Stimulated activated CD8-positive, alpha-beta memory T cell treated with anti-CD3 and anti-CD28 coated beads, Interleukin-12 subunit alpha, Interleukin-12 subunit beta, amount 100 ng/mL, for 24 hours (primary cell): ENCODE data around the gene SEC31A.
"Not testable (repeated sequence)": the region's sequence is repeated elsewhere in the genome, so short reads cannot be mapped to it uniquely, and the experiment has no call there.

Experiments
- DNase-seq: peaks from one replicate; pipeline ENCODE4 v3.0.0-alpha.2; 2020; ENCODE audit errors: extremely low read depth

The SEC31A gene, protein sequence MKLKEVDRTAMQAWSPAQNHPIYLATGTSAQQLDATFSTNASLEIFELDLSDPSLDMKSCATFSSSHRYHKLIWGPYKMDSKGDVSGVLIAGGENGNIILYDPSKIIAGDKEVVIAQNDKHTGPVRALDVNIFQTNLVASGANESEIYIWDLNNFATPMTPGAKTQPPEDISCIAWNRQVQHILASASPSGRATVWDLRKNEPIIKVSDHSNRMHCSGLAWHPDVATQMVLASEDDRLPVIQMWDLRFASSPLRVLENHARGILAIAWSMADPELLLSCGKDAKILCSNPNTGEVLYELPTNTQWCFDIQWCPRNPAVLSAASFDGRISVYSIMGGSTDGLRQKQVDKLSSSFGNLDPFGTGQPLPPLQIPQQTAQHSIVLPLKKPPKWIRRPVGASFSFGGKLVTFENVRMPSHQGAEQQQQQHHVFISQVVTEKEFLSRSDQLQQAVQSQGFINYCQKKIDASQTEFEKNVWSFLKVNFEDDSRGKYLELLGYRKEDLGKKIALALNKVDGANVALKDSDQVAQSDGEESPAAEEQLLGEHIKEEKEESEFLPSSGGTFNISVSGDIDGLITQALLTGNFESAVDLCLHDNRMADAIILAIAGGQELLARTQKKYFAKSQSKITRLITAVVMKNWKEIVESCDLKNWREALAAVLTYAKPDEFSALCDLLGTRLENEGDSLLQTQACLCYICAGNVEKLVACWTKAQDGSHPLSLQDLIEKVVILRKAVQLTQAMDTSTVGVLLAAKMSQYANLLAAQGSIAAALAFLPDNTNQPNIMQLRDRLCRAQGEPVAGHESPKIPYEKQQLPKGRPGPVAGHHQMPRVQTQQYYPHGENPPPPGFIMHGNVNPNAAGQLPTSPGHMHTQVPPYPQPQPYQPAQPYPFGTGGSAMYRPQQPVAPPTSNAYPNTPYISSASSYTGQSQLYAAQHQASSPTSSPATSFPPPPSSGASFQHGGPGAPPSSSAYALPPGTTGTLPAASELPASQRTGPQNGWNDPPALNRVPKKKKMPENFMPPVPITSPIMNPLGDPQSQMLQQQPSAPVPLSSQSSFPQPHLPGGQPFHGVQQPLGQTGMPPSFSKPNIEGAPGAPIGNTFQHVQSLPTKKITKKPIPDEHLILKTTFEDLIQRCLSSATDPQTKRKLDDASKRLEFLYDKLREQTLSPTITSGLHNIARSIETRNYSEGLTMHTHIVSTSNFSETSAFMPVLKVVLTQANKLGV

DNA sequence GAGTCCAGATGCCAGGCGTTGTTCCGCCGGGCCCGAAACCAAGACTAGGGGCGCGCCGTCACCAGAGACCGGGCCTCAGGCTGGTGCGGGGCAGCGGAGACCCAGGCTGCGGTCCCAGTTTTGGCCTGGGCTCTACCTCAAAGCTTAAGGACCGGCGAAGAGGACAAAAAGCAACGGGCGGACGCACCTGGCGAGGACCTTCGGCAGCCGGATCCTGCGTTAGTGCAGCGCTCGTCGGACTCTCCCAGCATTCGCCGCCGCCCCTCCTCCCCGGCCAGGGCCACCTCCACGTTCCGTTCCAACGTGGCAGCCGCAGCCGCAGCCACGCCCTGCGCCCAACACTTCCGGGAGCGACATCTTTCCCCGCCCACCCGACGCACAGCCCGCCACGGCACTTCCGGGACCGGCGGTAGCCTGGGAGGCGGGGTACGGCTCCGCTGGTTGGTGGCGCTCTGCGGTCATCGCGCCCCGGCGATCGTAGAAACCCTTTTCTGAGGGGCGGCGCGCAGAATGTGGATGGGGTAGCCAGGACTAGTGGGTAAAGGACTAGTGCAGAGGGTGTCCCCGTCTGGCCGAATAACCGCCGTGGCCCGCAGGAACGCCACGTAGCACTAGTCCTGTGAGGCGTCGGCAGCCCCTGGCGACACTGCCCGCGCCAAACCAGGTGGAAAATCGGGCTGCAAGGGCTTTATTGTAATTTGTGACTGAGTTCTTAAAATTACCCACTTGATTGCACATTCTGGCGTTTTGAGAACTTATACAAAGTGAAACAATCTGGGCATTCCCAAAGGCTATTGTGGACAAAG, at the start of gene SEC31A:
Gene SEC31A, minus strand, starts transcription at position 253 of the 806 bp plus-strand sequence. CDS start 9,217 bp downstream, outside the sequence.
- peak; percentile 95 for DNase-seq

DNA sequence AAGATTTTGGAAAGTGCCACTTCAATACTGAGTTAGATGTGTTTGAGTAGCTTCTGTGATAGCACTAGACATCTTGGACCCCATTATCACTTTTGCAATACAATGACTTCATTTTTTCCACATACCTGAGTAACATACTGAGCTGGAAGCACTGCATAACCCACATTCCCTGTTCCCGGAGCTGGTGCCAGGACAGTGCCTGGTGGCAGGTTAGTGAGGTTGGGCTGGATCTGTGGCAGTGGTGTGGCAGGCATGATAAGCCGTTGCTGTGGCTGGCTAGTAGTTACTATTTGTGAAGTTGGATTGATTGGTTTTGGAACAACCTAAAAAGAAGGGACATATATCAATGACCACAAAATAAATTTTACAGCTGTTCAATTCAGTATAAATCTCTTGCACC, 48.5 kb upstream of the SEC31A start:
- DNase-seq: no peak

DNA sequence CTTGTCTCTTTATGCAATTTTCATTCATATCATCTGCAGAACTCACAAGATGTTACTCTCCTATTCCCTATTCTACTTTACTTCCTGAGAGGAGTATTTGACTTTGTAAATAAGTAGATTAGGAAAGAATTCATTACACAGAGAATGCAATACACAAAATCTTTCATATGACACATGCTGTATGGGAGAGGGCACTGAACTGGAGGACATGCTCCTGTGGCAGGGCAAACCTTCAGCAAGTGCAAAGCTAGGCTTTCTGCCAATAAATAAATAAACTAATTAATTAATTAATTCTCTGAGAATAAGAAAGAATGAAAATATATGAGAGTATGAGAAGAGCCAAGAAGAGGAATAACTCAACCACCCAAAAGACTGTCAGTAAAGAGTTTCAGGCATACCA, 43.5 kb upstream of the SEC31A start:
- DNase-seq: no peak

DNA sequence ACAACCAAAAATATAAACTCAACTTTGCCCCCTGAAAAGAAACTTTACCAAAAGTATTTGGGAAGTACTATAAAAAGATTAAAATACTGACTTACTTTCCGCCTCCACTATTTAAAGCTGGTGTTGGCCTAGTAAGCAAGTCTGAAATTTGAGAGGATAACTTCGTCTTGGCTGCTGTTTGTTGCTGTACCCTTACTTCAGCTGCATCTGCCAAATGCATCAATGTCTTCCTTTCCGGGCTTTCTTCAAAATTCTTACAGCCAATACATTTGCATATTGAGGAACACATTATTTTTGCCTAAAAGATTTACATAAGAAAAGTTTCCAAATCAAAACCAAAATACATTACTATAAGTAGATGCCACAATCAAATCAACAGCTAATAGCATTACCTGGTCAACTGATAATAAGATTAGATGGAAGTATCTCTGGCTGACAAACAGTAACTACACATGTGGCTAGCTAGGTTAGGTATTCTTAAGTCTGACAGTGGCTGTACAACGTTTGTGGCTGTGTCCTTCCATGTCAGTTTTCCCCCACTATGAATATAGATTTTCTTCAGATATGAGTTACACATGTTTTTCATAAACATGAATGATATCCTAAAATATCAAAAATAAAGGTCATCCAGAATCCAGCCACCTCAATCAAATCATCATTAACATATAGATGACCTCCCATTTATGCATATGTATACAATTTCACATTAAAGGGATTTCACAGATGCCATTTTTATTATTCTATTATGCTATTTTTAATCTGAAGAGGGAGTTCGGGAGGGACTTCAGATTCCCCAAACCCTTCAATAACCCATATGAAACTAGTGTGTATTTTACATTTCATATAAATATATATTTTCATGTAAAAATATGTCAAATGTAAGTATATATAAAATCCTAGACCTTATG, 40.1 kb upstream of the SEC31A start:
- no peak for DNase-seq

DNA sequence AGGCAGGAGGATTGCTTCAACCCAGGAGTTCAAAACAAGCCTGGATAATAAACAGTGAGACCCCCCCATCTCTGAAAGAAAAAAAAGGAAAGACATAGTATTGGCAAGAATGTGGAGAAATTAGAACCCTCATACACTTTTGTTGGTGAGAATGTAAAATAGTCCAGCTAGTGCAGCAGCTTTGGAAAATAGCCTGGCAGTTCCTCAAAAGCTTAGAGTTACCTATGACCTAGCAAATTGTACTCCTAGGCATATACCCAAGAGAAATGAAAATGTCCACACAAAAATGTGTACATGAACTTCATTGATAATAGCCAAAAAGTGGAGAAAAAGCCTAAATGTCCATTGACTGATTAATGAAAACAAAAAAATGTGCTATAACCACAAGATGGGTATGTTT, 30.8 kb upstream of the SEC31A start:
- no peak for DNase-seq

DNA sequence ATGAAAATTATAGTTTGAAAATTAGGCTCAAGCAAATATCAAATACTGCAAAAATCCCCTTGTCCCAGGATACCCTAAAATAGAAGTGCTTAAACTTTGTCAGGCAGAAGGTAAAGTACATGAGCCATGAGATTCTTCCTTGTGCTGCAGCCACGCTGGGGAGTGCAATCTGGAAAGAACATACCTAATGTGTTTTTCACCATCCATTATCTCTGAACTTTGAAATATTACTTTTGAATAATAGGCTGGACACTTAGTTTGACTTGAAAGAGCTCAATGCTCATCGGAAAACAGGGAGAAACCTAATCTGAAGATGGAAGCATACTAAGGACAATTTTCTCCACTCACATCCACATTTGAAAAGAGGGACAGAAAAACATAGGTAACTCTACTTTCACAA, 28.4 kb upstream of the SEC31A start:
- DNase-seq: no peak

DNA sequence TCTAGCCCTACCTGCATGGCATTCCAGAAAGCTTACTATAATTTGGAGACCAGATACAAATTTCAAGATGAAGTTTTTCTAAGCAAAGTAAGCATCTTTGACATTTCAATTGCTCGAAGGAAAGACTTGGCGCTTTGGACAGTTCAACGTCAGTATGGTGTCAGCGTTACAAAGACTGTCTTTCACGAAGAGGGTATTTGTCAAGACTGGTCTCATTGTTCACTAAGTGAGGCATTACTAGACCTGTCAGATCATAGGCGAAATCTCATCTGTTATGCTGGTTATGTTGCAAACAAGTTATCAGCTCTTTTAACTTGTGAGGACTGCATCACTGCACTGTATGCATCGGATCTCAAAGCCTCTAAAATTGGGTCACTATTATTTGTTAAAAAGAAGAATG, 27.1 kb upstream of the SEC31A start:
- no peak for DNase-seq

DNA sequence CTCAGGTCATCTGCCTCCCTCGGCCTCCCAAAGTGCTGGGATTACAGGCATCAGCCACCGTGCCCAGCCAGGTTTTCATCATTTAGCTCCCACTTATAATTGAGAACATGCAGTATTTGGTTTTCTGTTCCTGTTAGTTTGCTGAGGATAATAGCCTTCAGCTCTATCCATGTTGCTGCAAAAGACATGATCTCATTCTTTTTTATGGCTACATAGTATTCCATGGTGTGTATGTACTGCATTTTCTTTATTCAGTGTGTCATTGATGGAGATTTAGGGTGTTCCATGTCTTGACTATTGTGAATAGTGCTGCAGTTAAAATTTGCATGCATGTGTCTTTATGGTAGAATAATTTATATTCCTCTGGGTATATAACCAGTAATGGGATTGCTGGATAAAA, 23.0 kb upstream of the SEC31A start:
- not testable (repeated sequence) for DNase-seq

DNA sequence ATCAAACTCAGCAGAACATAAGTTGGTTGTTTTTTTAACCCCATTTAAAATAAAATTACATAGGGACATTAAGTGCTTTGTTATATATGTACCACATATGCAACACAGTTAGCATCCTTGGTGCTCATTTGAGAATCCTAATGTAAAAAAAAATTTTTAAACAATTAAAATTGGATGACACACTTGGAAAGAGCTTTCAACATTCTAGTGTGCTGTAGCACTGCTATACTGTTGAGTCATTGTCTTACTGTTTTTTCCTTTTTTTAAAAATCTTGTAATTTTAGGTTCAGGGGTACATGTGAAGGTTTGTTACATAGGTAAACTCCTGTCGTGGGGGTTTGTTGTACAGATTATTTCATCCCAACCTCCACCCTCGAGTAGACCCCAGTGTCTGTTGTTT, 22.4 kb upstream of the SEC31A start:
- DNase-seq: no peak

DNA sequence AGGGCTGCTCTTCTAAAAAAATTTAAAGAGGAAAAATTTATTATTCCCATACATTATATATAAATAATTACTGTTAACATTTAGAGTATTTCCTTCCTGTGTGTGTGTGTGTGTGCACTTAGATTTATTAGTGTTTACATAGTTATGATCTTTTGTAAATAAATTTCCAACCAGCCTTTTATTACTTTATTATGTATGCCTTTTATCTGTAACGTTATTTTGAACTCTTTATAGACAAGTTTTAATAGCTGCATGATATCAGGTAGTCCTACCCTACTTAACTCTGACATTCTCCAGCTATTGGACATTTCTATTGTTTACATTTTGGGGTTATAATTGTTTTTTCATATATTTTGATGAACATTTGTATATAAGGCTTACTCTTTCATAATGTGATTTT, 18.4 kb upstream of the SEC31A start:
- DNase-seq: no peak

DNA sequence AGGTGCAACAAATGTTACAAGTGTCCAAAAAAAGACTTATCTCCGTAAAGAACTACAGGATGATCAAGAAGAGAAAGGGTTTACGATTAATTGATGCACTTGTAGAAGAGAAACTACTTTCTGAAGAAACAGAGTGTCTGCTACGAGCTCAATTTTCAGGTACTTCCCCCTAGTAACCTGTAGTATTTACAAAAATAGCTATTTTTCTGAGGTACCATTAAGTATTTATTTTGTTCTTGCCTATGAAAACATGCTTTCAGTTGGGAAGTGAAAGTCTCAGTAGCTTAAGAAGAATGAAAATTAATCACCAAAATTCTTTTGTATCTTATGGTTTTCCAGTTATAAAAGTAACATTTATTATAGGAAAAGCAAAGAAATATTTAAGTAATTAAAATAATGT, 15.5 kb upstream of the SEC31A start:
- no peak for DNase-seq

DNA sequence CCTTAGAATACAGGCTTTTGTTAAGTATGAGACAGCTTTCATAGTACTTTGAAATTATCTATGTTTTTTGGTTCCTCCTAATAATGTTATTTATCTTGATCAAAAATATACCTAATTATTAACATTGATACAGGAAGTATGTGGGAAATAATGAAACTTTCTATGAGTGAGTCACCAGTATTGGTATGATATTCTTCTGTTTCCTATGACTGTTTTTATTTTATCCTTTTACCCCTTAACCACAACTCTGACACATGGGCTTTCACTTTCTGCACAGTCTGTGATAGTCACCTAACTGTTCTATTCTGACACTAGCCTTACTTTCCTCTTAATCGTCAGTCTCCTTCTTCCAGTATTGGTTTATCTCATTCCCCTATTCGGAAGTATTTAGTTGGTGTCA, 14.3 kb upstream of the SEC31A start:
- no peak for DNase-seq

DNA sequence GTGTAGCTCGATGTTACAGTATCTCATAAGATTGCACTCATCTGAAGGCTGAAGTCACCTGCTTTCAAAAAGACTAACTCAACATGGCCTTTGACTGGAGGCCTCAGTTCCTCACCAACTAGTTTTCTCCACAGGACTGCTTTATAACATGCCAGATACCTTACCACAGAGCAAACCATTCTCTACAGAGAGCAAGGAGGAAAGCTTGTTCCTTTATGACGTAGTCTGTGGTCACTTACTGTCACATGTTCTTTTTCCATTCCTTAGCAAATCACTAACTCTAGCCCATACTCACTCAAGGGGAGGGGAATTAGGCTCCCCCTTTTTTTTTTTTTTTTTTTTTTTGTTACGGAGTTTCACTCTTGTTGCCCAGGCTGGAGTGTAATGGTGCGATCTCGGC, 12.8 kb upstream of the SEC31A start:
- no peak for DNase-seq

DNA sequence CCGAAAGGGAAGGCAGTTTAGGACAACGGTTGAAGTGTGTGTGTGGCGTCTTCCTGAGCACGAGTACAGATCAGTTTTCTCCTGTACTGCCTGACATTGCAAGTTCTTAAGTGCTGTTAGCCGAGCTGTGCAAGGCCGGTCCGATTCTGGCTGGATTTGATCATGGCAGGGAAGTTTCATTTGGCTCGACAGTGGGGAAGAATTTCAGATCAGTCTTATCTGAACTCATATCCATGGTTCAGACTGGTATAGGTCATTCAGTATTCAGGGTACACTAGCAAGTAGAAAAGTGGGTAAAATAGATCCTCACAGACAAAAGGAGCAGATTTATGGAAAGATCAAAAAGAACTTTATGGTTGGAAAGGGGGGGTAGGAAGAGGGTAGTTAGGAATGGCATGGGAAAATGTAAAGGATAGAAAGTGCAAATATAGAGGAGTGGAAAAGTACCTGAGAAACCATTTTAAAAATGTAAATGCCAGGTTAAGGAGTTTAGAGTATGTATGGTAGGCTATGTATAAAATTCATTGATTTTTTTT, 10.3 kb upstream of the SEC31A start:
- DNase-seq: no peak

DNA sequence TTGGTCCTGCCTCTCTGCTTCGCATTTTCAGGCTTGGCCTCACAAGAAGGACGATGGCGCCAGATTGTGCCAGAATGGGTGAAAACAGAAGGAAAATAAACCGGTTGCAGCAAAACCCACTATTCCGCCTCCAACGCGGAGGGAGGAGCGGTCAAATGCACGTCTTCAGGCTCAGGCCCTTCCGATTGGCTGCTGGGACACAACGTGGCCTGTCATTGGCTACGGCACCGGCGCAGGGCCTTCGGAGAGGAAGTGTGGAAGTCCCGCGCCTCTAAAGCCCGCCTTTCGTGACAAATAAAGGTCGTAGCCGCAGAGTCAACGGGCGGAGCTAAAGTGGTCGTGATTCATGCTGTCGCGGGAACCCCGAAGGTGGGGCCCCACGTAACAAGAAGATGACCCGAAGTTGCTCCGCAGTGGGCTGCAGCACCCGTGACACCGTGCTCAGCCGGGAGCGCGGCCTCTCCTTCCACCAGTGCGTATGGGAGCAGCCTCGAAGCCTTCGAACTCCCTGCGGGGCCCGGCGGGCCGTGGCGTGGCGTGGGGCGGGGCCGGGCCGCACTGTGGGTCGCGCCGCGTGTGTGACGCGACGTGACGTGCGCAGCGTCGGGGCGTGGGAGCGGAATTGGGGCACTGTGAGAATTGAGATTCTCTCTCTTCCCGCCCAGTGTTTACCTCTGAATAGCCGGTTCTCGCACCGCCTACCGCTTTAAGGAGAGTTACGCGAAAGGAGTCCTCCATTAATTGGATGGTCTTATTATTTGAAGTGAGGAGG, 9.6 kb upstream of the SEC31A start, which contains the start of gene THAP9:
Gene THAP9, plus strand, starts transcription at position 325 of the 772 bp plus-strand sequence. Its CDS starts 68 bp downstream, at position 393.
- peak; percentile 92 for DNase-seq

DNA sequence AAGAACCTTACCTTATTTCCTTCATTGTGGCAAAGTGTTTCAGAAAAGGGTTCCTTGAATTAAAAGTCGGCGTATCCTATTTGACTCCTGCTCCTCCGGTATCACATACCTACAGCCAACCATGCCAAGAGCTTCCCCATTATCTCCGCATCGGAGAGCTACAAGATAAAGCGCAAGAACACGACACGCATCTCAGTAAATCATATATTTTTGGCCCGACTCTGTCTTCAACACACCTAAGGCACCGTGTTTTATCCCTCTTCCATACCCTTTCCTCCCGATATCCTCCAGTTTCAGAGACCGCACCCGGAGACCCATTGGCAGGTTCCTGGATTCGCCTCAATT, 9.1 kb upstream of the SEC31A start:
- no peak for DNase-seq

DNA sequence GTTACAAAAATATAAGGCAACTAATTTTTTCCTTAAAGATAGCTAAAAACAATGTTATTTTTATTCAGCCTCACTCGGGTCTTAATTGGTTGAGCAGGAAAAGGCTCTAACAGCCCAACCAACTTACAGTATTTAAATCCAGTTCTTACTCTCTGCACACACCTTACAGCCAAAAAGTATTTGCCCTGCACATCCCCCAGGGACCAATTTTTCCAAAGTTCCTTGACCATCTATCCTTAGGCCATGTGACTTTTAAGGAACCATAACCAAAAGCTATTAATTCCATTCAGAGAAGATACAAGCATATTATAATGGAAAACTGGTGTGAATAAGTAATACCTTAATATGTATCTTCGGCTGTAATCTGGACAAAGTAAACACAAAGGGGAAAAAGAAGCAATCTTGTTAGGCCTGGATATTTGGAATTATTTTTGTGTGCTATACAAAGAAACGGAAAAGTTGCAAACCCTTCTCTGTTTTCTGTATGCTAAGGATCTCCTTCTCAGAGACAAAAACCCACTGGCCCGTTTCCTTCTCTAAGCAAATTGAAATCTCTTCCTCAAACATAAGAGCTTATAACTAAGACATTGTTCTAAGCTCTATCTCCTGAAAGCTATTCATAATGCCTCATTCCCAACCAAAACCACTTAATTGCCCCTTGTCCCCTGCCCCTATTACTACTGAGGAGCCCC, 8.6 kb upstream of the SEC31A start:
- DNase-seq: no peak
